ENCODE measurements around the gene TXN2.

The TXN2 gene

GRCh38 chr22:36492109-36492508 lies 10.7 kb upstream of the TXN2 start:
- TF ChIP-seq TAF1 (IDR thresholded peaks at IDR 0.05; ENCODE audit: low read depth, low read length) = no peak
- TF ChIP-seq SPI1 (IDR thresholded peaks at IDR 0.05; ENCODE audit: low read depth, low read length) = no peak
- no peak for TF ChIP-seq PAX5 (IDR thresholded peaks at IDR 0.05; ENCODE audit: insufficient read depth, low read length, severe bottlenecking)
- no peak for TF ChIP-seq POLR2A (IDR thresholded peaks at IDR 0.05; ENCODE audit: low read depth, low read length)
- no peak for FAIRE-seq
- DNase-seq (ENCODE audit: insufficient read length, low spot score) = no peak

- TF ChIP-seq PAX5 (IDR thresholded peaks at IDR 0.05; ENCODE audit: insufficient read depth, low read length, severe bottlenecking) (no peak), TAF1 (IDR thresholded peaks at IDR 0.05; ENCODE audit: low read depth, low read length) (no peak)
- DNase-seq (ENCODE audit: insufficient read length, low spot score) (no peak), FAIRE-seq (no peak)
These were observed 9.7 kb upstream of the TXN2 start for GRCh38 chr22:36491155-36491554.

GRCh38 chr22:36486619-36487384 lies 5.4 kb upstream of the TXN2 start:
- peak; percentile 20 for FAIRE-seq
- TF ChIP-seq PAX5 (IDR thresholded peaks at IDR 0.05; ENCODE audit: insufficient read depth, low read length, severe bottlenecking) (no peak), POLR2AphosphoS5 (IDR thresholded peaks at IDR 0.05; ENCODE audit: low read depth, low read length) (no peak)
- no peak for DNase-seq (ENCODE audit: insufficient read length, low spot score)

- FAIRE-seq (no peak), DNase-seq (ENCODE audit: insufficient read length, low spot score) (no peak)
- TF ChIP-seq POLR2AphosphoS5 (IDR thresholded peaks at IDR 0.05; ENCODE audit: low read depth, low read length) = no peak
- no peak for TF ChIP-seq POU2F2 (IDR thresholded peaks at IDR 0.05; ENCODE audit: low read depth, low read length)
- TF ChIP-seq POLR2A (IDR thresholded peaks at IDR 0.05; ENCODE audit: low read depth, low read length) = no peak
- no peak for TF ChIP-seq PAX5 (IDR thresholded peaks at IDR 0.05; ENCODE audit: insufficient read depth, low read length, severe bottlenecking)
- TF ChIP-seq TAF1 (IDR thresholded peaks at IDR 0.05; ENCODE audit: low read depth, low read length) = no peak
- TF ChIP-seq SPI1 (IDR thresholded peaks at IDR 0.05; ENCODE audit: low read depth, low read length) = no peak
These were observed 473 bp downstream of the TXN2 start for GRCh38 chr22:36480941-36481392.

- TF ChIP-seq TAF1 (IDR thresholded peaks at IDR 0.05; ENCODE audit: low read depth, low read length) (no peak), PAX5 (IDR thresholded peaks at IDR 0.05; ENCODE audit: insufficient read depth, low read length, severe bottlenecking) (no peak), POU2F2 (IDR thresholded peaks at IDR 0.05; ENCODE audit: low read depth, low read length) (no peak), POLR2AphosphoS5 (IDR thresholded peaks at IDR 0.05; ENCODE audit: low read depth, low read length) (no peak), SPI1 (IDR thresholded peaks at IDR 0.05; ENCODE audit: low read depth, low read length) (no peak), POLR2A (IDR thresholded peaks at IDR 0.05; ENCODE audit: low read depth, low read length) (no peak)
These were observed 2.5 kb downstream of the TXN2 start for GRCh38 chr22:36478966-36479365.

GRCh38 chr22:36475341-36475740 lies 6.1 kb downstream of the TXN2 start:
- no peak for DNase-seq (ENCODE audit: insufficient read length, low spot score)
- no peak for FAIRE-seq
- TF ChIP-seq SPI1 (IDR thresholded peaks at IDR 0.05; ENCODE audit: low read depth, low read length) (no peak), PAX5 (IDR thresholded peaks at IDR 0.05; ENCODE audit: insufficient read depth, low read length, severe bottlenecking) (no peak), POU2F2 (IDR thresholded peaks at IDR 0.05; ENCODE audit: low read depth, low read length) (no peak), TAF1 (IDR thresholded peaks at IDR 0.05; ENCODE audit: low read depth, low read length) (no peak), POLR2AphosphoS5 (IDR thresholded peaks at IDR 0.05; ENCODE audit: low read depth, low read length) (no peak), POLR2A (IDR thresholded peaks at IDR 0.05; ENCODE audit: low read depth, low read length) (no peak)

More at GRCh38 chr22:36478966-36479365, 2.5 kb downstream of the TXN2 start:
- no peak for FAIRE-seq
- no peak for DNase-seq (ENCODE audit: insufficient read length, low spot score)

- DNase-seq (ENCODE audit: insufficient read length, low spot score) (no peak), FAIRE-seq (no peak)
- no peak for TF ChIP-seq TAF1 (IDR thresholded peaks at IDR 0.05; ENCODE audit: low read depth, low read length)
These were observed 8.8 kb downstream of the TXN2 start for GRCh38 chr22:36472689-36473088.

GRCh38 chr22:36471341-36471821 lies 10.1 kb downstream of the TXN2 start:
- TF ChIP-seq PAX5 (IDR thresholded peaks at IDR 0.05; ENCODE audit: insufficient read depth, low read length, severe bottlenecking) (no peak), POLR2AphosphoS5 (IDR thresholded peaks at IDR 0.05; ENCODE audit: low read depth, low read length) (no peak), POLR2A (IDR thresholded peaks at IDR 0.05; ENCODE audit: low read depth, low read length) (no peak), POU2F2 (IDR thresholded peaks at IDR 0.05; ENCODE audit: low read depth, low read length) (no peak), TAF1 (IDR thresholded peaks at IDR 0.05; ENCODE audit: low read depth, low read length) (no peak), SPI1 (IDR thresholded peaks at IDR 0.05; ENCODE audit: low read depth, low read length) (no peak)
- FAIRE-seq = no peak
- no peak for DNase-seq (ENCODE audit: insufficient read length, low spot score)

GRCh38 chr22:36470994-36471331 lies 10.5 kb downstream of the TXN2 start:
- DNase-seq (ENCODE audit: insufficient read length, low spot score) = no peak
- TF ChIP-seq TAF1 (IDR thresholded peaks at IDR 0.05; ENCODE audit: low read depth, low read length) (no peak), PAX5 (IDR thresholded peaks at IDR 0.05; ENCODE audit: insufficient read depth, low read length, severe bottlenecking) (no peak), POLR2A (IDR thresholded peaks at IDR 0.05; ENCODE audit: low read depth, low read length) (no peak), SPI1 (IDR thresholded peaks at IDR 0.05; ENCODE audit: low read depth, low read length) (no peak), POU2F2 (IDR thresholded peaks at IDR 0.05; ENCODE audit: low read depth, low read length) (no peak), POLR2AphosphoS5 (IDR thresholded peaks at IDR 0.05; ENCODE audit: low read depth, low read length) (no peak)
- FAIRE-seq = no peak

GRCh38 chr22:36470162-36470993 lies 11.1 kb downstream of the TXN2 start:
- 0 out of 2 replicates have a peak, but pooled peaks have one; percentile 35 for TF ChIP-seq POLR2AphosphoS5 (IDR thresholded peaks at IDR 0.05; ENCODE audit: low read depth, low read length)
- TF ChIP-seq TAF1 (IDR thresholded peaks at IDR 0.05; ENCODE audit: low read depth, low read length) = no peak
- peak; percentile 43; the same call in 1 of the 2 replicates for TF ChIP-seq POU2F2 (IDR thresholded peaks at IDR 0.05; ENCODE audit: low read depth, low read length)
- no peak for TF ChIP-seq POLR2A (IDR thresholded peaks at IDR 0.05; ENCODE audit: low read depth, low read length)
- TF ChIP-seq PAX5 (IDR thresholded peaks at IDR 0.05; ENCODE audit: insufficient read depth, low read length, severe bottlenecking) = no peak
- peak; percentile 93 for FAIRE-seq
- DNase-seq (ENCODE audit: insufficient read length, low spot score) = peak; percentile 82
